SK-N-SH (cell line): ENCODE results near the gene RNF130. TPM values are rescaled to one million over a fixed set of nuclear protein-coding genes. Genes with fewer than 3 reads are reported as not detected.

Experiments used
- CTCF ChIA-PET: fragments of 300-600, 350-600 bp; formaldehyde crosslinking; extraction: SDS; loops from one replicate; lab custom pipeline; 2021; lab: Yijun Ruan, JAX
- POLR2A ChIA-PET: fragments of 350-600 bp; sonication (Branson Sonifier 250); formaldehyde crosslinking; extraction: SDS; loops from one replicate; lab custom pipeline; 2020; ENCODE audit warnings: antibody characterized with exemption, inconsistent platforms; lab: Yijun Ruan, JAX
- DNase-seq: peaks from one replicate; pipeline ENCODE4 v3.0.0; 2012
- H2AFZ ChIP-seq: fragments of 200-600 bp; sonication (generic); 2 replicates; pipeline ENCODE4 v1.8.1; 2016; ENCODE audit warnings: antibody characterized with exemption, mild to moderate bottlenecking, low read depth
- H3F3A ChIP-seq: fragments of 200-600 bp; sonication (generic); replicated peaks from 2 replicates; pipeline ENCODE3; 2016; ENCODE audit warnings: antibody characterized with exemption, mild to moderate bottlenecking; ENCODE audit not compliant: insufficient read depth
- H3K27ac ChIP-seq, 2 experiments: fragments of 200-500 bp in 1 of 2; fragments of 200-600 bp in 1 of 2; sonication (Bioruptor generic) in 1 of 2; sonication (generic), shearing (Covaris generic) in 1 of 2; 2 replicates each; pipeline versions ENCODE4 v1.5.1 to v1.6.1; 2014 to 2016; ENCODE audit warnings: low read depth in 2 of 2, inconsistent platforms in 1 of 2, low read length in 1 of 2, mild to moderate bottlenecking in 1 of 2, mixed read lengths in 1 of 2
- H3K27me3 ChIP-seq: fragments of 200-600 bp; sonication (generic), shearing (Covaris generic); 2 replicates; pipeline ENCODE4 v1.6.1; 2016; ENCODE audit warnings: mixed run types; ENCODE audit not compliant: insufficient read depth
- H3K36me3 ChIP-seq, 2 experiments: fragments of 200-500 bp in 1 of 2; fragments of 200-600 bp in 1 of 2; sonication (Bioruptor generic) in 1 of 2; sonication (generic) in 1 of 2; replicated peaks in 1 of 2; 2 replicates each; pipeline versions ENCODE3 to v1.5.1; 2014 to 2016; ENCODE audit warnings: low read length in 1 of 2, mild to moderate bottlenecking in 1 of 2; ENCODE audit not compliant: insufficient read depth in 2 of 2, control insufficient read depth in 1 of 2
- H3K4me1 ChIP-seq, 2 experiments: fragments of 200-500 bp in 1 of 2; fragments of 200-600 bp in 1 of 2; sonication (Bioruptor generic) in 1 of 2; sonication (generic), shearing (Covaris generic) in 1 of 2; 2 replicates each; pipeline versions ENCODE4 v1.5.1 to v1.6.1; 2014 to 2016; ENCODE audit warnings: low read depth in 1 of 2, low read length in 1 of 2, mixed run types in 1 of 2; ENCODE audit not compliant: insufficient read depth in 2 of 2, control insufficient read depth in 1 of 2
- H3K4me2 ChIP-seq: fragments of 200-600 bp; sonication (generic), shearing (Covaris generic); 2 replicates; pipeline ENCODE4 v1.6.1; 2017; ENCODE audit warnings: mixed run types
- H3K4me3 ChIP-seq, 2 experiments: fragments of 200-500 bp in 1 of 2; fragments of 200-600 bp in 1 of 2; sonication (Bioruptor generic) in 1 of 2; sonication (generic), shearing (Covaris generic) in 1 of 2; 2 replicates each; pipeline versions ENCODE4 v1.5.1 to v1.8.1; 2014 to 2016; ENCODE audit warnings: low read depth in 2 of 2, inconsistent platforms in 1 of 2, low read length in 1 of 2, mild to moderate bottlenecking in 1 of 2, mixed read lengths in 1 of 2, moderate library complexity in 1 of 2
- H3K79me2 ChIP-seq: fragments of 200-600 bp; sonication (generic); 2 replicates; pipeline ENCODE4 v1.8.1; 2017; ENCODE audit warnings: mild to moderate bottlenecking; ENCODE audit not compliant: insufficient read depth
- H3K9ac ChIP-seq: fragments of 200-600 bp; sonication (generic); 2 replicates; pipeline ENCODE4 v1.6.1; 2017; ENCODE audit warnings: mixed run types
- H3K9me2 ChIP-seq: fragments of 200-600 bp; sonication (generic); 2 replicates; pipeline ENCODE4 v1.6.1; 2017; ENCODE audit warnings: mixed run types
- H3K9me3 ChIP-seq: fragments of 200-600 bp; sonication (generic); 2 replicates; pipeline ENCODE4 v1.6.1; 2017; ENCODE audit warnings: mixed run types, mild to moderate bottlenecking, moderate library complexity
- H4K20me1 ChIP-seq: fragments of 200-600 bp; sonication (generic); 2 replicates; pipeline ENCODE4 v1.6.1; 2017; ENCODE audit warnings: mild to moderate bottlenecking, mixed run types; ENCODE audit not compliant: insufficient read depth
- FOSL2 ChIP-seq: IDR thresholded peaks from 2 replicates; pipeline ENCODE4 v1.4.0; 2012; ENCODE audit warnings: low read depth, mild to moderate bottlenecking, moderate library complexity, borderline replicate concordance
- GATA2 ChIP-seq: sonication (generic); formaldehyde crosslinking; IDR thresholded peaks from 2 replicates; pipeline ENCODE4 v1.5.0; 2020; ENCODE audit warnings: mild to moderate bottlenecking, missing genetic modification reagents
- JUND ChIP-seq: IDR thresholded peaks from 2 replicates; pipeline ENCODE4 v1.4.0; 2012
- MXI1 ChIP-seq: IDR thresholded peaks from 2 replicates; pipeline ENCODE4 v1.6.1; 2012; ENCODE audit warnings: mild to moderate bottlenecking, low read depth, low read length, improper control_type of control experiment
- NRF1 ChIP-seq: IDR thresholded peaks from 2 replicates; pipeline ENCODE4 v1.6.1; 2012; ENCODE audit warnings: low read depth, mild to moderate bottlenecking, low read length
- POLR2AphosphoS5 ChIP-seq: IDR thresholded peaks from 2 replicates; pipeline ENCODE4 v1.6.1; 2012; ENCODE audit warnings: low read depth, low read length
- RAD21 ChIP-seq: IDR thresholded peaks from 2 replicates; pipeline ENCODE4 v1.6.1; 2012; ENCODE audit warnings: mild to moderate bottlenecking, low read length
- RCOR1 ChIP-seq: fragments of 150-350 bp; IDR thresholded peaks from 2 replicates; pipeline ENCODE4 v1.6.1; 2017; ENCODE audit warnings: antibody characterized with exemption, low read length
- WGBS: methylation state at CpG from one replicate; pipeline ENCODE4 v1.1.6; 2017; ENCODE audit warnings: low lambda C conversion rate; 5-methylcytosine and 5-hydroxymethylcytosine counted together
- polyA plus RNA-seq, 3 experiments: library from polyadenylated mRNA; depleted of rRNA; stranded (reverse); fragments of >200 nt; gene quantifications; 2 replicates each; pipeline ENCODE4 v1.2.3, GENCODE V29; 2012
- TF ChIP-seq, protein P1 (sequence below): IDR thresholded peaks from 2 replicates; pipeline ENCODE4 v1.4.0; 2012; ENCODE audit warnings: low read depth
- TF ChIP-seq, protein P2 (sequence below): IDR thresholded peaks from 2 replicates; pipeline ENCODE4 v1.6.1; 2012; ENCODE audit warnings: mild to moderate bottlenecking, low read depth, low read length, moderate library complexity
- TF ChIP-seq, protein P3 (sequence below): IDR thresholded peaks from 2 replicates; pipeline ENCODE4 v1.4.0; 2012; ENCODE audit warnings: low read depth, borderline replicate concordance
- TF ChIP-seq, protein P4 (sequence below): fragments of 150-350 bp; IDR thresholded peaks from 2 replicates; pipeline ENCODE4 v1.6.1; 2016; ENCODE audit warnings: mild to moderate bottlenecking, low read depth, low read length

The RNF130 gene
- polyA plus RNA-seq, 1 of the 3 experiments (the other 2 are of a cell fraction): 41.4 TPM

DNA sequence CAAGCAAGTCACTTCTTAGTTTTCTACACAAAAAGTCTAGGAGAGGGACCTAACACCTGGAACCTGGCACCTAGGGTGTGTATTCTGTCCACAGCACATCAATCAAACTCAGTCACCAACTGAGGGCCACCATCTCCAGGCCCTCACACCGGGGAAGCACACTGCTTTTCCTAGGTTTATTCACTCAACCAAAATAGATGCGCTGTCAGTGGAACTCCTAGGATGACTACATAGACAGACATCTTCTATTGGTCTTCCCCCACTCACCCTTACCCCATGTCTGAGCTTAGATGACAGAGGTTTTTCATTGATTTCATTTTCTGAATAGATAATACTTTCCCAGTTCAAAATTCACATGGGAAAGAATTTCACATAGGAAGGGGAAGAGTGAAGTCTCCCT is 59.2 kb downstream of the RNF130 start:
- no peak overlapping the region for H3K27ac ChIP-seq
- TF ChIP-seq POLR2AphosphoS5: no peak
- TF ChIP-seq, protein P1, sequence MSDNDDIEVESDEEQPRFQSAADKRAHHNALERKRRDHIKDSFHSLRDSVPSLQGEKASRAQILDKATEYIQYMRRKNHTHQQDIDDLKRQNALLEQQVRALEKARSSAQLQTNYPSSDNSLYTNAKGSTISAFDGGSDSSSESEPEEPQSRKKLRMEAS: no peak
- no peak for TF ChIP-seq NRF1
- no peak for TF ChIP-seq RAD21
- no peaks in the 10 kb centered on the region for H3K9me2 ChIP-seq
- ChIA-PET CTCF (no interaction called here), POLR2A (no interaction called here)
- 44% methylated on average over 2 of the region's 2 CpGs for WGBS
- no peaks in the 10 kb centered on the region for H3K9me3 ChIP-seq
- H3K4me3 ChIP-seq: no peak overlapping the region
- no peak for DNase-seq
- H4K20me1 ChIP-seq: no peaks in the 10 kb centered on the region
- H3K4me2 ChIP-seq: no peak overlapping the region
- H3F3A ChIP-seq: no peaks in the 10 kb centered on the region
- H3K27me3 ChIP-seq: no peaks in the 10 kb centered on the region
- H3K36me3 ChIP-seq: peaks cover 9 to 13% of the 10 kb centered on the region in 2 experiments
- no peak overlapping the region for H3K9ac ChIP-seq
- H3K4me1 ChIP-seq: peaks cover 0 to 7% of the 10 kb centered on the region in 2 experiments; a peak in 1 of 4 replicates
- no peak overlapping the region for H2AFZ ChIP-seq
- H3K79me2 ChIP-seq: no peaks in the 10 kb centered on the region

DNA sequence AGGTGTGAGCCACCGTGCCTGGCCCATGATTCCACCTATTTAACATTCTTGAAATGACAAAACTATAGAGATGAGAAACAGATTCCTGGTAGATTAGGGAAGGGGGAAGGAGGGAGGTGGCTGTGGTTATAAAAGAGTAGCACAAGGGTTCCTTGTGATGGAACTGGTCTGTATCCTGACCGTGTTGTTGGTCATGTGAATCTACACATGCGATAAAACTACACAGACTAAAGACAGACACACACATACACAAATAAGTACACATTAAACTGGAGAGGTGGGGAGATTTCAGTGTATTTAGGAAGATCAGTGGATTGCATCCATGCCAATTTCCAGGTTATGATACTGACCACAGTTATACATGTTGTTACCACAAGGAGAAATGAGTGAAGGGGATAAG is 60.9 kb downstream of the RNF130 start:
- H3F3A ChIP-seq: no peaks in the 10 kb centered on the region
- peaks cover 0 to 7% of the 10 kb centered on the region in 2 experiments; a peak in 1 of 4 replicates for H3K4me1 ChIP-seq
- TF ChIP-seq GATA2 (CRISPR knock-in tag) (no peak), JUND (no peak), RCOR1 (no peak), FOSL2 (no peak), MXI1 (no peak)
- TF ChIP-seq, protein P2, sequence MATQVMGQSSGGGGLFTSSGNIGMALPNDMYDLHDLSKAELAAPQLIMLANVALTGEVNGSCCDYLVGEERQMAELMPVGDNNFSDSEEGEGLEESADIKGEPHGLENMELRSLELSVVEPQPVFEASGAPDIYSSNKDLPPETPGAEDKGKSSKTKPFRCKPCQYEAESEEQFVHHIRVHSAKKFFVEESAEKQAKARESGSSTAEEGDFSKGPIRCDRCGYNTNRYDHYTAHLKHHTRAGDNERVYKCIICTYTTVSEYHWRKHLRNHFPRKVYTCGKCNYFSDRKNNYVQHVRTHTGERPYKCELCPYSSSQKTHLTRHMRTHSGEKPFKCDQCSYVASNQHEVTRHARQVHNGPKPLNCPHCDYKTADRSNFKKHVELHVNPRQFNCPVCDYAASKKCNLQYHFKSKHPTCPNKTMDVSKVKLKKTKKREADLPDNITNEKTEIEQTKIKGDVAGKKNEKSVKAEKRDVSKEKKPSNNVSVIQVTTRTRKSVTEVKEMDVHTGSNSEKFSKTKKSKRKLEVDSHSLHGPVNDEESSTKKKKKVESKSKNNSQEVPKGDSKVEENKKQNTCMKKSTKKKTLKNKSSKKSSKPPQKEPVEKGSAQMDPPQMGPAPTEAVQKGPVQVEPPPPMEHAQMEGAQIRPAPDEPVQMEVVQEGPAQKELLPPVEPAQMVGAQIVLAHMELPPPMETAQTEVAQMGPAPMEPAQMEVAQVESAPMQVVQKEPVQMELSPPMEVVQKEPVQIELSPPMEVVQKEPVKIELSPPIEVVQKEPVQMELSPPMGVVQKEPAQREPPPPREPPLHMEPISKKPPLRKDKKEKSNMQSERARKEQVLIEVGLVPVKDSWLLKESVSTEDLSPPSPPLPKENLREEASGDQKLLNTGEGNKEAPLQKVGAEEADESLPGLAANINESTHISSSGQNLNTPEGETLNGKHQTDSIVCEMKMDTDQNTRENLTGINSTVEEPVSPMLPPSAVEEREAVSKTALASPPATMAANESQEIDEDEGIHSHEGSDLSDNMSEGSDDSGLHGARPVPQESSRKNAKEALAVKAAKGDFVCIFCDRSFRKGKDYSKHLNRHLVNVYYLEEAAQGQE: no peak
- TF ChIP-seq, protein P3, sequence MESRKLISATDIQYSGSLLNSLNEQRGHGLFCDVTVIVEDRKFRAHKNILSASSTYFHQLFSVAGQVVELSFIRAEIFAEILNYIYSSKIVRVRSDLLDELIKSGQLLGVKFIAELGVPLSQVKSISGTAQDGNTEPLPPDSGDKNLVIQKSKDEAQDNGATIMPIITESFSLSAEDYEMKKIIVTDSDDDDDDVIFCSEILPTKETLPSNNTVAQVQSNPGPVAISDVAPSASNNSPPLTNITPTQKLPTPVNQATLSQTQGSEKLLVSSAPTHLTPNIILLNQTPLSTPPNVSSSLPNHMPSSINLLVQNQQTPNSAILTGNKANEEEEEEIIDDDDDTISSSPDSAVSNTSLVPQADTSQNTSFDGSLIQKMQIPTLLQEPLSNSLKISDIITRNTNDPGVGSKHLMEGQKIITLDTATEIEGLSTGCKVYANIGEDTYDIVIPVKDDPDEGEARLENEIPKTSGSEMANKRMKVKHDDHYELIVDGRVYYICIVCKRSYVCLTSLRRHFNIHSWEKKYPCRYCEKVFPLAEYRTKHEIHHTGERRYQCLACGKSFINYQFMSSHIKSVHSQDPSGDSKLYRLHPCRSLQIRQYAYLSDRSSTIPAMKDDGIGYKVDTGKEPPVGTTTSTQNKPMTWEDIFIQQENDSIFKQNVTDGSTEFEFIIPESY: no peak
- TF ChIP-seq, protein P4, sequence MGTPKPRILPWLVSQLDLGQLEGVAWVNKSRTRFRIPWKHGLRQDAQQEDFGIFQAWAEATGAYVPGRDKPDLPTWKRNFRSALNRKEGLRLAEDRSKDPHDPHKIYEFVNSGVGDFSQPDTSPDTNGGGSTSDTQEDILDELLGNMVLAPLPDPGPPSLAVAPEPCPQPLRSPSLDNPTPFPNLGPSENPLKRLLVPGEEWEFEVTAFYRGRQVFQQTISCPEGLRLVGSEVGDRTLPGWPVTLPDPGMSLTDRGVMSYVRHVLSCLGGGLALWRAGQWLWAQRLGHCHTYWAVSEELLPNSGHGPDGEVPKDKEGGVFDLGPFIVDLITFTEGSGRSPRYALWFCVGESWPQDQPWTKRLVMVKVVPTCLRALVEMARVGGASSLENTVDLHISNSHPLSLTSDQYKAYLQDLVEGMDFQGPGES: no peak
- no peak overlapping the region for H2AFZ ChIP-seq
- H3K4me3 ChIP-seq: no peak overlapping the region
- DNase-seq: no peak
- ChIA-PET POLR2A (no interaction called here), CTCF (no interaction called here)
- H3K27ac ChIP-seq: no peak overlapping the region
- no peak overlapping the region for H3K4me2 ChIP-seq
- no peaks in the 10 kb centered on the region for H3K9me3 ChIP-seq
- H3K27me3 ChIP-seq: no peaks in the 10 kb centered on the region
- H3K79me2 ChIP-seq: no peaks in the 10 kb centered on the region
- 97% methylated on average over 3 of the region's 3 CpGs for WGBS
- H3K36me3 ChIP-seq: peaks cover 9 to 13% of the 10 kb centered on the region in 2 experiments
- H3K9me2 ChIP-seq: no peaks in the 10 kb centered on the region
- no peak overlapping the region for H3K9ac ChIP-seq
- no peaks in the 10 kb centered on the region for H4K20me1 ChIP-seq
